Astrocyte of the spinal cord (primary cell): ENCODE measurements around the gene ZMYND19.

Experiments
- DNase-seq: peaks from one replicate; pipeline ENCODE4 v3.0.0; 2011; ENCODE audit warnings: low read depth, low spot score
- H3K4me3 ChIP-seq: 2 replicates; pipeline ENCODE4 v1.5.1; 2011; ENCODE audit warnings: low read depth, mild to moderate bottlenecking, low read length, moderate library complexity
- in situ Hi-C: cut with HindIII; loops from 2 replicates; pipeline ENCODE4 v1.10.0; 2017; ENCODE audit warnings: low sequenced_read_pairs
- TF ChIP-seq, protein P1 (sequence below): IDR thresholded peaks from 2 replicates; pipeline ENCODE4 v1.5.1; 2012; ENCODE audit warnings: low read depth, mild to moderate bottlenecking, low read length, inconsistent platforms

The ZMYND19 gene

GRCh38 chr9:137613738-137614523, 23.6 kb upstream of the ZMYND19 start:
- in situ Hi-C loops, result no loop called here
- TF ChIP-seq, protein P1, sequence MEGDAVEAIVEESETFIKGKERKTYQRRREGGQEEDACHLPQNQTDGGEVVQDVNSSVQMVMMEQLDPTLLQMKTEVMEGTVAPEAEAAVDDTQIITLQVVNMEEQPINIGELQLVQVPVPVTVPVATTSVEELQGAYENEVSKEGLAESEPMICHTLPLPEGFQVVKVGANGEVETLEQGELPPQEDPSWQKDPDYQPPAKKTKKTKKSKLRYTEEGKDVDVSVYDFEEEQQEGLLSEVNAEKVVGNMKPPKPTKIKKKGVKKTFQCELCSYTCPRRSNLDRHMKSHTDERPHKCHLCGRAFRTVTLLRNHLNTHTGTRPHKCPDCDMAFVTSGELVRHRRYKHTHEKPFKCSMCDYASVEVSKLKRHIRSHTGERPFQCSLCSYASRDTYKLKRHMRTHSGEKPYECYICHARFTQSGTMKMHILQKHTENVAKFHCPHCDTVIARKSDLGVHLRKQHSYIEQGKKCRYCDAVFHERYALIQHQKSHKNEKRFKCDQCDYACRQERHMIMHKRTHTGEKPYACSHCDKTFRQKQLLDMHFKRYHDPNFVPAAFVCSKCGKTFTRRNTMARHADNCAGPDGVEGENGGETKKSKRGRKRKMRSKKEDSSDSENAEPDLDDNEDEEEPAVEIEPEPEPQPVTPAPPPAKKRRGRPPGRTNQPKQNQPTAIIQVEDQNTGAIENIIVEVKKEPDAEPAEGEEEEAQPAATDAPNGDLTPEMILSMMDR, result no peak
- H3K4me3 ChIP-seq, result no peak overlapping the region
- DNase-seq, result no peak

DNA sequence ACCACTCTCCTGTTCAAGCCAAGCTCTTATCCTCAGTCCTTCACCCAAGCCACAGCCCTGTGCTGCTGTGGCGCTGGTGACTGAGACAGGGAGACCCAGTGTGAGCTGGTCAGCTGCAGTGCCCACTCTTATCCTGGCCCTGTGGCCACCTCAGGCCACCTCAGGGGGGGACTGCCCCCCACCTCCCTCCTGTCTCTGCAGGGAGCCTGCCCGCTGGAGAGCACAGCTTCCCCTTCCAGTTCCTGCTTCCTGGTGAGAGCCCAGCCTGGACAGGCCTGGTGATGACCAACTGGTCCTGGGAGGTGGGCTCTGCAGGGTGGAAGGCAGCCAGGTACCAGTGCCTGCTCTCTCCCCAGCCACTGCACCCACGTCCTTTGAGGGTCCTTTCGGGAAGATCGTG, 22.9 kb upstream of the ZMYND19 start:
- no peak for DNase-seq
- in situ Hi-C loops, result no loop called here
- no peak overlapping the region for H3K4me3 ChIP-seq
- TF ChIP-seq, protein P1, result no peak

DNA sequence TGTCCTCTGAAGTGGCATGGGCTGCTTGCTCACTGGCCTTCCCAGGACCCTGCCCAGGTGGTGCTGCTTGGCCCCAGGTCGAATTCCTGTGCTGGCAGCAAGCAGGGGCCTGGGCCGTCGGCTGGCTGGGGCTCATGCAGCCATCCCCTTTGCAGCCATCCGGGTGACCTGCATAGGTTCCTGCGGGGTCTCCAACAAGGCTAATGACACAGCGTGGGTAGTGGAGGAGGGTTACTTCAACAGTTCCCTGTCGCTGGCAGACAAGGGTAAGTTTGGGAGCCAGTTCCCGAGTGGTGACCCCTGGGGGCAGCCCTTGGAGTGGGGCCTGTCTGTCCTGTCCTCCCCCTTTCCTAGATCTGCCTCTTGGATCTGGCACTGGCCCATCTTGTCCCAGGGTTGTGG, 22.4 kb upstream of the ZMYND19 start:
- no peak overlapping the region for H3K4me3 ChIP-seq
- TF ChIP-seq, protein P1, result no peak
- in situ Hi-C loops, result no loop called here
- no peak for DNase-seq

DNA sequence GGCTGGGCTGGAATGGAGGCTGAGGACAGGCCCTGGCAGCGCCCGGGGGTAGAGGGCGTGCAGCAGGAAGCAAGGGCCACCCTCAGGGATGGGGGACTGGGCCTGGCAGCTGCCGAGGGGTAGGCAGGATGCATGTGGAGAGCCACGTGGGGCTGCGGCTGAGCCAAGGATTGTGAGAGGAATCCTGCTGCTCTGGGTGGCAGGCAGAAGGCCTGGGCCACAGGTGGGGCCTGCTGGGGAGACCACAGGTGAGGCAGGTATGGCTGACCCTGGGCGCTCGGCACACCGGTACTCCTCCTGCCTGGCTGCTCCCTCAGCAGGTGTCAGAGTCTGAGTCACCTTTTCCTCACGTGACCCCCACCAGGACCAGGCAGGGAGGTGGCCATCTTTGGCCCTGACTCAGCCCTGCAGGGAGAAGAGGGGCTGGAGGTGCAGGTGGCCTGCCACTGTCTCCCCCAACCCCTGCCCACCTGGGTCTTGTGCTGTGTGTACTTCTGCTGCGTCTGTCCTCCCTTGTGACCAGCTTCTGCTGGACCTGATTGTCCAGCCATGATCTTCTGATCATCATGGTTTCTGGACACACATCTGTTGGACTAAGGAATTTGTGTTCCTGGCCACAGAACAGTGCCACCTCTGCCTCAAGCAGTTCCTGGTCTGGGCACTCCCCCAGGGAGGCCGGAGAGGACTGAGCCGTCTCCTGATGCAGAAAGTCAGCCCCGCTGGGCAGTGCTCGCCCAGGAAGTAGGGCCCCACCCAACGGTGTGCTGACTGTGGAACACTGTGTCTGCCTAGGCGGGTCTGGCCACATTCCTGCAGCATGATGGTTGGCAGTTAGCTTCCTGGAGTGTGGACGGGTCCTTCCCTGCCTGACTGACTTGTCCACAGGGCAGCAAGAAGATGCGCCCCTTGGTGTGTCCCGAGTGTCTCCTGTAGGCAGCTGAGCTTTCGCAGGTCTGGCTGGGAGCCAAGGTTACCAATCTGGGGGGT, 21.6 kb upstream of the ZMYND19 start:
- in situ Hi-C loops, result no loop called here
- no peak overlapping the region for H3K4me3 ChIP-seq
- TF ChIP-seq, protein P1, result no peak
- DNase-seq, result peak; percentile 70

DNA sequence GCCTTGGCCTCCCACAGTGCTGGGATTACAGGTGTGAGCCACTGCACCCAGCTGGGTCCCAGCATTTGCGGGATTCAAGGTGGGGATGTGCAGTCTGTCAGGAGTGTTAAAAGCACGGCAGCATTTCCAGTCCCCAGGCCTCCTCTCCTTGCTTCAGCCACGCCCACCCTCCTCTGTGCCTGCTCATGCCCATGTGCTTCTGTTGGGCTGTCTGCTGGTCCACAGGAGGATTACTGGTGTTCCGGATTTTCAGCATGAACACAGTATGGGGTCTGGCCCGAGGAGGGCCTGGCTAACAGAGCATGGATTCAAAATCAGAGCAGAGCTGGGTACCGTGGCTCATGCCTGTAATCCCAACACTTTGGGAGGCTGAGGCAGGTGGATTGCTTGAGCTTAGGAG, 20.6 kb upstream of the ZMYND19 start:
- in situ Hi-C loops, result no loop called here
- no peak overlapping the region for H3K4me3 ChIP-seq
- DNase-seq, result no peak
- TF ChIP-seq, protein P1, result no peak

- TF ChIP-seq, protein P1, result no peak
- DNase-seq, result no peak
- in situ Hi-C loops, result no loop called here
- H3K4me3 ChIP-seq, result no peak overlapping the region
Measured at GRCh38 chr9:137607141-137607857, 17.0 kb upstream of the ZMYND19 start.
